B cell (primary cell): Measurements from ENCODE around the gene SLC4A4. TPM values are rescaled to one million over a fixed set of nuclear protein-coding genes. Genes with fewer than 3 reads are reported as not detected.

Experiments
- ATAC-seq: fragments of 200-7000 bp; cut with Tn5 transposase; one replicate; pipeline ENCODE4 v1.10.0; 2021; ENCODE audit warnings: low read depth, mild to moderate bottlenecking, moderate number of reproducible peaks, moderate library complexity
- CTCF ChIA-PET: fragments of 350-600 bp; sonication (Branson Sonifier 250); formaldehyde crosslinking; loops from one replicate; lab custom pipeline; 2021; ENCODE audit warnings: antibody characterized with exemption, inconsistent platforms; lab: Charles Lee
- POLR2A ChIA-PET: fragments of 350-600 bp; sonication (Branson Sonifier 250); formaldehyde crosslinking; loops from one replicate; lab custom pipeline; 2021; ENCODE audit warnings: antibody characterized with exemption; lab: Charles Lee
- DNase-seq: peaks from one replicate; pipeline ENCODE4 v3.0.0; 2013
- H2AFZ ChIP-seq: 2 replicates; pipeline ENCODE4 v1.6.1; 2012; ENCODE audit warnings: mild to moderate bottlenecking, low read depth, low read length; ENCODE audit not compliant: insufficient read depth, poor library complexity, severe bottlenecking
- H3K27ac ChIP-seq, 2 donors: 1 replicate in 1 of 2; 2 replicates in 1 of 2; pipeline ENCODE4 v1.5.1; 2012 to 2013; ENCODE audit warnings: low read length in 2 of 2, mild to moderate bottlenecking in 2 of 2, moderate library complexity in 1 of 2
- H3K27me3 ChIP-seq, 4 experiments: fragments of 200-600 bp in 1 of 4; sonication (generic) in 1 of 4; replicated peaks in 1 of 4; 1 replicate in 2 of 4; 2 replicates in 2 of 4; pipeline versions ENCODE4 v1.6.1 to v1.7.0; 2013 to 2016; ENCODE audit warnings: low read length in 3 of 4, mild to moderate bottlenecking in 2 of 4, mixed read lengths in 1 of 4, moderate library complexity in 1 of 4; ENCODE audit not compliant: insufficient read depth in 4 of 4, control insufficient read depth in 3 of 4; ENCODE audit errors: control extremely low read depth in 1 of 4
- H3K36me3 ChIP-seq, 2 experiments: replicated peaks in 1 of 2; 1 replicate in 1 of 2; 2 replicates in 1 of 2; pipeline versions ENCODE4 v1.6.1 to v1.7.1; 2013; ENCODE audit warnings: low read length in 1 of 2; ENCODE audit not compliant: insufficient read depth in 2 of 2, control insufficient read depth in 1 of 2; ENCODE audit errors: control extremely low read depth in 1 of 2, extremely low read depth in 1 of 2
- H3K4me1 ChIP-seq, 2 donors: fragments of 200-600 bp in 1 of 2; sonication (generic) in 1 of 2; 1 replicate in 1 of 2; 2 replicates in 1 of 2; pipeline versions ENCODE4 v1.5.1 to v1.6.1; 2013 to 2017; ENCODE audit warnings: low read length in 2 of 2; ENCODE audit not compliant: control insufficient read depth in 2 of 2, insufficient read depth in 2 of 2
- H3K4me2 ChIP-seq: replicated peaks from 2 replicates; pipeline ENCODE3; 2012; ENCODE audit warnings: mild to moderate bottlenecking, low read depth, low read length; ENCODE audit not compliant: poor library complexity, severe bottlenecking
- H3K4me3 ChIP-seq, 5 experiments: fragments of 200-600 bp in 1 of 5; sonication (generic) in 1 of 5; 1 replicate in 3 of 5; 2 replicates in 2 of 5; pipeline versions ENCODE4 v1.5.1 to v1.7.0; 2011 to 2016; ENCODE audit warnings: low read length in 4 of 5, mild to moderate bottlenecking in 4 of 5, low read depth in 2 of 5, control low read depth in 1 of 5, moderate library complexity in 1 of 5; ENCODE audit not compliant: insufficient read depth in 1 of 5; ENCODE audit errors: control extremely low read depth in 1 of 5, extremely low read depth in 1 of 5
- H3K79me2 ChIP-seq: fragments of 200-600 bp; sonication (generic); one replicate; pipeline ENCODE4 v1.6.0; 2016; ENCODE audit warnings: low read length; ENCODE audit not compliant: control insufficient read depth, insufficient read depth
- H3K9ac ChIP-seq: fragments of 200-600 bp; sonication (generic); 2 replicates; pipeline ENCODE4 v1.6.1; 2017; ENCODE audit warnings: mild to moderate bottlenecking, low read length, moderate library complexity
- H3K9me3 ChIP-seq, 3 donors: one replicate each; pipeline versions ENCODE4 v1.6.1 to v1.7.1; 2013; ENCODE audit warnings: low read length in 2 of 3; ENCODE audit not compliant: control insufficient read depth in 2 of 3, insufficient read depth in 1 of 3; ENCODE audit errors: control extremely low read depth in 1 of 3
- H4K20me1 ChIP-seq: 2 replicates; pipeline ENCODE4 v1.6.0; 2012; ENCODE audit warnings: mild to moderate bottlenecking, low read length; ENCODE audit not compliant: insufficient read depth, control insufficient read depth, poor library complexity, severe bottlenecking
- H3K27ac Mint-ChIP-seq: one replicate; pipeline ENCODE4 v1.8.0; 2021; ENCODE audit warnings: mixed read lengths
- H3K27me3 Mint-ChIP-seq: one replicate; pipeline ENCODE4 v1.8.0; 2021; ENCODE audit warnings: mixed read lengths
- H3K4me1 Mint-ChIP-seq: one replicate; pipeline ENCODE4 v1.8.0; 2021; ENCODE audit warnings: mixed read lengths
- H3K4me3 Mint-ChIP-seq: one replicate; pipeline ENCODE4 v1.8.0; 2021; ENCODE audit warnings: mixed read lengths
- H3K9me3 Mint-ChIP-seq: one replicate; pipeline ENCODE4 v1.8.0; 2022; ENCODE audit warnings: mixed read lengths; ENCODE audit not compliant: insufficient read depth
- EZH2 ChIP-seq: IDR thresholded peaks from 2 replicates; pipeline ENCODE4 v1.6.1; 2012; ENCODE audit warnings: borderline replicate concordance, low read depth, mild to moderate bottlenecking, moderate library complexity, low read length; ENCODE audit not compliant: insufficient read depth, poor library complexity, severe bottlenecking
- WGBS: methylation state at CpG from one replicate; pipeline ENCODE4 v1.1.5; 2013; ENCODE audit warnings: missing lambda C conversion rate; ENCODE audit not compliant: insufficient coverage; 5-methylcytosine and 5-hydroxymethylcytosine counted together
- intact Hi-C: fragments of 100-400 bp; cut with micrococcal nuclease; formaldehyde crosslinking; loops from one replicate; pipeline ENCODE4 v1.10.0; 2022
- polyA plus RNA-seq: library from polyadenylated mRNA; depleted of rRNA; stranded (reverse); fragments of >200 nt; gene quantifications from 2 replicates; pipeline ENCODE4 v1.2.3, GENCODE V29; 2012
- total RNA-seq, 2 donors: library from RNA; stranded (reverse); fragments of 120-200 nt in 1 of 2; gene quantifications; 1 replicate in 1 of 2; 2 replicates in 1 of 2; pipeline versions ENCODE4 v1.2.3 to v1.2.4, GENCODE V29; 2013 to 2022
- TF ChIP-seq, protein P1 (sequence below): fragments of 200-600 bp; IDR thresholded peaks from one replicate; pipeline ENCODE4 v1.8.0; 2022; ENCODE audit warnings: antibody characterized with exemption, mild to moderate bottlenecking

Gene SLC4A4
- total and polyA plus RNA-seq, 2 donors (not counting 1 experiment from before 2014, with no cell fraction given): not detected

DNA sequence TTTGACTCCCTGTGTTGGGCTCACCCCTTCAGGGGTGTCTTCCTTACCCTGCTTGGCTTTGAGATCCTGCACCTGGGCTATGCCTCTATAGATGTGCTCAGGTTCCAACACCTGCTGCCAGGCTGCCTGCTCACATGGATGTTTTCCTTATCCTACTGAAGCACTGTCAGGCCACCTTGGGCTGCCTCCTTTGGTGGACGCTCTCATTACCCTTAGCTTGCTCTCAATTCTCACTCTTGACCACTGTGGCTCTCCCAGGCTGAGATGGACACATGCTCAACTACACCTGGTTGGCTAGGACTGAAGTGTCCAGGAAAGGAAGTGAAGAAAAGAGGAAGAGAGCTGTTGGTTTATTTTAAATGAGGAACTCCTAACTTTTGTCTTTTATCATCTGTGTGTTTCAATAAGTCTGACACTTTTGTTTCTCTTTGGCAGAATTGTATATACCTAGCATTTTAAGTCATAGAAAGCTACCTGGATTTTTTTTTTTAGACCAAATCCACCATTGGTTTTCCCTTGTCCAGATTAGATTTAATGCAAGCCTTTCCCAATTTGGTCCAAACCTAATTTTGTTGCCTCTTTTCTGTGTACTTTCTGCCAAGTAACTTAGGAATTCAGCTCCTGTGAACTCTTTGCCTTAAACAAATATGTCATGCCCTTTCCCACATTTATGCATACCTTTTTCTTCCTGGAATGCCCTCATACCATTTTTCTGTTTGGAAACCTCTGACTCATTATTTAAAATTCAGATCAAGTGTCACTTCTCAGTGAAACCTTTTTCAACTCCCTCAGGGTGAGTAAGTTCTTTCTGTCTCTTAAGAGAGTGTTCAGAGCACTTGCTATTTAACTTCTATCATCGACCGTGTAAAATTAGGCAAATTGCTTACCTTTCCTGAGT lies 269.2 kb downstream of the SLC4A4 start:
- H3K4me1 ChIP-seq: no peaks in the 10 kb centered on the region
- no peak overlapping the region for H3K4me3 ChIP-seq
- Mint-ChIP-seq H3K4me3 (no peak overlapping the region), H3K27ac (no peak overlapping the region), H3K9me3 (peaks cover 3% of the 10 kb centered on the region), H3K4me1 (no peaks in the 10 kb centered on the region), H3K27me3 (peaks cover 11% of the 10 kb centered on the region)
- no peak overlapping the region for H3K9ac ChIP-seq
- no peak overlapping the region for H3K4me2 ChIP-seq
- CTCF ChIA-PET: no interaction called here
- WGBS: 100% methylated on average over 1 of the region's 3 CpGs
- TF ChIP-seq, protein P1, sequence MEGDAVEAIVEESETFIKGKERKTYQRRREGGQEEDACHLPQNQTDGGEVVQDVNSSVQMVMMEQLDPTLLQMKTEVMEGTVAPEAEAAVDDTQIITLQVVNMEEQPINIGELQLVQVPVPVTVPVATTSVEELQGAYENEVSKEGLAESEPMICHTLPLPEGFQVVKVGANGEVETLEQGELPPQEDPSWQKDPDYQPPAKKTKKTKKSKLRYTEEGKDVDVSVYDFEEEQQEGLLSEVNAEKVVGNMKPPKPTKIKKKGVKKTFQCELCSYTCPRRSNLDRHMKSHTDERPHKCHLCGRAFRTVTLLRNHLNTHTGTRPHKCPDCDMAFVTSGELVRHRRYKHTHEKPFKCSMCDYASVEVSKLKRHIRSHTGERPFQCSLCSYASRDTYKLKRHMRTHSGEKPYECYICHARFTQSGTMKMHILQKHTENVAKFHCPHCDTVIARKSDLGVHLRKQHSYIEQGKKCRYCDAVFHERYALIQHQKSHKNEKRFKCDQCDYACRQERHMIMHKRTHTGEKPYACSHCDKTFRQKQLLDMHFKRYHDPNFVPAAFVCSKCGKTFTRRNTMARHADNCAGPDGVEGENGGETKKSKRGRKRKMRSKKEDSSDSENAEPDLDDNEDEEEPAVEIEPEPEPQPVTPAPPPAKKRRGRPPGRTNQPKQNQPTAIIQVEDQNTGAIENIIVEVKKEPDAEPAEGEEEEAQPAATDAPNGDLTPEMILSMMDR: no peak
- no peak for TF ChIP-seq EZH2
- no peak for ATAC-seq
- intact Hi-C loops: no loop called here
- DNase-seq: no peak
- no peaks in the 10 kb centered on the region for H3K79me2 ChIP-seq
- H3K27ac ChIP-seq: no peak overlapping the region
- H3K36me3 ChIP-seq: no peaks in the 10 kb centered on the region
- no peak overlapping the region for H2AFZ ChIP-seq
- H4K20me1 ChIP-seq: no peaks in the 10 kb centered on the region
- POLR2A ChIA-PET: no interaction called here
- H3K27me3 ChIP-seq: no peaks in the 10 kb centered on the region
- peaks cover 0 to 4% (median 0%) of the 10 kb centered on the region in 3 donors for H3K9me3 ChIP-seq

DNA sequence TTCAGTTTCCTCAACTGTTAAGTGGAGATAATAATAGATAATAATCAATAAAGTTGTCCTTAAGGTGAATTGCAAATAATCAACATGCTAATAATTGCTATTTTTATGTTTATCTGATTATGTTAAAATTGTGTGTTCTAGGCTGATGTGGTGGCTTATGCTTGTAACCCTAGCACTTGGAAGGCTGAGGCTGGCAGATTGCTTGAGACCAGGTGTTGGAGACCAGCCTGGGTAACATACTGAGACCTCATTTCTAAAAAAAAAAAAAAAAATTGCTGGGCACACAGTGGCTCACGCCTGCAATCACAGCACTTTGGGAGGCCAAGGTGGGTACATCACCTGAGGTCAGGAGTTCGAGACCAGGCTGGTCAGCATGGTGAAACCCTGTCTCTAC lies 269.9 kb downstream of the SLC4A4 start:
- H3K4me1 Mint-ChIP-seq: no peaks in the 10 kb centered on the region
- WGBS: 83% methylated on average over 1 of the region's 2 CpGs
- ATAC-seq (no peak), DNase-seq (no peak)
- Histone ChIP-seq H3K27ac (no peak overlapping the region), H3K79me2 (no peaks in the 10 kb centered on the region), H3K9ac (no peak overlapping the region), H3K27me3 (no peaks in the 10 kb centered on the region), H4K20me1 (no peaks in the 10 kb centered on the region), H3K36me3 (no peaks in the 10 kb centered on the region), H2AFZ (no peak overlapping the region), H3K4me2 (no peak overlapping the region), H3K4me1 (no peaks in the 10 kb centered on the region), H3K4me3 (no peak overlapping the region), H3K9me3 (peaks cover 0 to 4% (median 0%) of the 10 kb centered on the region in 3 donors)
- intact Hi-C loops: no loop called here
- POLR2A ChIA-PET: no interaction called here
- no peak overlapping the region for H3K4me3 Mint-ChIP-seq
- CTCF ChIA-PET: no interaction called here
- H3K27ac Mint-ChIP-seq: no peak overlapping the region
- peaks cover 11% of the 10 kb centered on the region for H3K27me3 Mint-ChIP-seq
- H3K9me3 Mint-ChIP-seq: peaks cover 3% of the 10 kb centered on the region
- TF ChIP-seq EZH2: no peak
- TF ChIP-seq, protein P1: no peak
